ENCODE measurements around the gene RGS8. TPM values are rescaled to one million over a fixed set of nuclear protein-coding genes. Genes with fewer than 3 reads are reported as not detected.

Gene RGS8
- total RNA-seq, 2 donors from 2014 or later = 1.5 TPM; not detected in 1

GRCh38 chr1:182662121-182662890 lies 22.1 kb downstream of the RGS8 start:
- TF ChIP-seq POLR2A (IDR thresholded peaks at IDR 0.05) (no peak), POLR2AphosphoS5 (IDR thresholded peaks at IDR 0.05) (no peak), CTCF (IDR thresholded peaks at IDR 0.05) (no peak)
- Histone ChIP-seq H3K4me1 (replicated peaks) (no peaks in the 10 kb centered on the region), H3K4me3 (no peak overlapping the region), H3K9me3 (no peaks in the 10 kb centered on the region), H3K27ac (no peak overlapping the region), H3K36me3 (no peaks in the 10 kb centered on the region), H3K27me3 (replicated peaks; ENCODE audit: insufficient read depth) (no peaks in the 10 kb centered on the region)
- intact Hi-C loops (cut with DNase I) = no loop called here
- 83% methylated on average over 7 of the region's 7 CpGs for WGBS
- DNase-seq (ENCODE audit: low spot score) = no peak

GRCh38 chr1:182658055-182658454 lies 26.3 kb downstream of the RGS8 start:
- no peaks in the 10 kb centered on the region for H3K4me1 ChIP-seq (replicated peaks)
- intact Hi-C loops (cut with DNase I) = no loop called here
- no peak for DNase-seq (ENCODE audit: low spot score)
- no peaks in the 10 kb centered on the region for H3K9me3 ChIP-seq
- no peaks in the 10 kb centered on the region for H3K27me3 ChIP-seq (replicated peaks; ENCODE audit: insufficient read depth)
- no peak overlapping the region for H3K4me3 ChIP-seq
- no peaks in the 10 kb centered on the region for H3K36me3 ChIP-seq
- no peak overlapping the region for H3K27ac ChIP-seq
- TF ChIP-seq POLR2AphosphoS5 (IDR thresholded peaks at IDR 0.05) (no peak), CTCF (IDR thresholded peaks at IDR 0.05) (no peak), POLR2A (IDR thresholded peaks at IDR 0.05) (no peak)

- TF ChIP-seq POLR2A (IDR thresholded peaks at IDR 0.05) (no peak), CTCF (IDR thresholded peaks at IDR 0.05) (no peak), POLR2AphosphoS5 (IDR thresholded peaks at IDR 0.05) (no peak)
- Histone ChIP-seq H3K9me3 (no peaks in the 10 kb centered on the region), H3K27me3 (replicated peaks; ENCODE audit: insufficient read depth) (no peaks in the 10 kb centered on the region), H3K4me3 (no peak overlapping the region), H3K27ac (no peak overlapping the region), H3K36me3 (no peaks in the 10 kb centered on the region), H3K4me1 (replicated peaks) (no peaks in the 10 kb centered on the region)
- 49% methylated on average over 4 of the region's 4 CpGs for WGBS
- no peak for DNase-seq (ENCODE audit: low spot score)
- intact Hi-C loops (cut with DNase I) = no loop called here
Observed at GRCh38 chr1:182656842-182657397, 27.5 kb downstream of the RGS8 start.

- no peaks in the 10 kb centered on the region for H3K36me3 ChIP-seq
- H3K4me1 ChIP-seq (replicated peaks) = no peaks in the 10 kb centered on the region
- no peak for DNase-seq (ENCODE audit: low spot score)
- WGBS = 82% methylated on average over 2 of the region's 2 CpGs
- no peaks in the 10 kb centered on the region for H3K9me3 ChIP-seq
- H3K27me3 ChIP-seq (replicated peaks; ENCODE audit: insufficient read depth) = no peaks in the 10 kb centered on the region
- H3K27ac ChIP-seq = no peak overlapping the region
- intact Hi-C loops (cut with DNase I) = no loop called here
- H3K4me3 ChIP-seq = no peak overlapping the region
- TF ChIP-seq POLR2AphosphoS5 (IDR thresholded peaks at IDR 0.05) (no peak), POLR2A (IDR thresholded peaks at IDR 0.05) (no peak), CTCF (IDR thresholded peaks at IDR 0.05) (no peak)
Observed at GRCh38 chr1:182653986-182654385, 30.4 kb downstream of the RGS8 start.

- H3K9me3 ChIP-seq = no peaks in the 10 kb centered on the region
- H3K4me1 ChIP-seq (replicated peaks) = no peaks in the 10 kb centered on the region
- TF ChIP-seq CTCF (IDR thresholded peaks at IDR 0.05) = no peak
- no peak for TF ChIP-seq POLR2A (IDR thresholded peaks at IDR 0.05)
- no peak for TF ChIP-seq POLR2AphosphoS5 (IDR thresholded peaks at IDR 0.05)
- no peak overlapping the region for H3K27ac ChIP-seq
- WGBS = 64% methylated on average over 3 of the region's 3 CpGs
- no peak overlapping the region for H3K4me3 ChIP-seq
- intact Hi-C loops (cut with DNase I) = no loop called here
- H3K27me3 ChIP-seq (replicated peaks; ENCODE audit: insufficient read depth) = no peaks in the 10 kb centered on the region
- H3K36me3 ChIP-seq = no peaks in the 10 kb centered on the region
- DNase-seq (ENCODE audit: low spot score) = no peak
Observed at GRCh38 chr1:182652933-182653332, 31.5 kb downstream of the RGS8 start.

Data from prostate gland (tissue), 2 donors.